ENCODE data around the gene FBXO24.

Gene FBXO24

DNA sequence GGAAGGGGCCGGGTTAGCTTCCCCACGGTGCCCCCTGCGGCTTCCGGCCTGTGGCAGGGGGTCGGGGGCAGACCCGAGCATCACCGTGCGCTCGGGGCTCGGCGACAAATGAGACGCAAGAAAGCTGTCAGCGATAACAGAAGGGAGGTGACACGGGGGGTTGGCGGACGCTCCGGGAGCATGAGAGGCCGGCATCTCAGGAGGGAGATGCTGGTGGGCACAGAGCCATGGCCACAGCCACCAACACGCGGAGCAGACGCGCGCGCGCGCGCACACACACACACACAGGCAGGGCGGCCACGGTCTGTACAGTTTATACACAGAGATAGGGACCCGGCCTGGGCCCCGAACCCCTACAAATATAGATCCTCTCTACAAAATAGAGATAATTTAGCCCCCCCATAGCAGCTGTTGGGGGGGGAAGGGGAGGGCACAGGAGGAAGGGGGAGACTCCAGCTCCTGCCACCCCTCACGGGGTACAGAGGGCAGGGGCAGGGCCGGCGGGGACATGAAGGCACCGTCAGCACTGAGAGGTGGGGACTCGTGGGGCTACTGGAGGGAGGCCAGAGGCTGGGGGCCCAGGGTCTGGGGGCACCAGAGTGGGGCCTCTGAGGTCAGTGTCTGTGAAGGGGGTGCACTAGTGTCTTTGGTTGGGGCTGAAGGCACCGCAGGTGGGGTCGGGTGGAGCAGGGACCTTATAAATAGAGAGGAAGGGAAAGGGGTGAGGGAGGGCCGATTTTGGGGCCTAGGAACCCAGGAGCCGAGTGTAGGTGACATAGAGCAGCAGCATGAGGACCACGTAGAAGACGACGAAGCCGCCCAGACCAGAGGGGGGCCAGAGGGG lies 11.5 kb upstream of the FBXO24 start:
- no peak for DNase-seq (ENCODE audit: low read depth)

DNA sequence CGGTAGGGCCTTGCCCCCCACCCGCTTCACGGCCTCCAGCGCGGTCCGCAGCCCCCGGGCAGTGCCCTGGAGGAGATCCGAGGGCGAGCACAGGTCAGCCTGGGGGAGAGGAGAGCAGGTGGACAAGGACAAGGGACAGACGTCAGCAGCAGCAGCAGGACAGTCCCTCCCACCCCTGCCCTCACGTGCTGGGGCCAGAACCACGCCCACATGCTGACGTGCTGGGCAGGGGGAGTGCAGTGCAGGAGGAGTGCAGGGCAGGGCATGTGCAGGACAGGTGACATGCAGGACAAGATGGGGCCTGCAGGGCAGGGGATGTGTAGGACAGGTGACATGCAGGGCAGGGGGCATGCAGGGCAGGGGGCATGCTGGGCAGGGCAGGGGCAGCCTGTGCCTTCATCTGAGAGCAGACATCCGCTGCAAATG lies 10.9 kb upstream of the FBXO24 start:
- DNase-seq (ENCODE audit: low read depth): no peak

DNA sequence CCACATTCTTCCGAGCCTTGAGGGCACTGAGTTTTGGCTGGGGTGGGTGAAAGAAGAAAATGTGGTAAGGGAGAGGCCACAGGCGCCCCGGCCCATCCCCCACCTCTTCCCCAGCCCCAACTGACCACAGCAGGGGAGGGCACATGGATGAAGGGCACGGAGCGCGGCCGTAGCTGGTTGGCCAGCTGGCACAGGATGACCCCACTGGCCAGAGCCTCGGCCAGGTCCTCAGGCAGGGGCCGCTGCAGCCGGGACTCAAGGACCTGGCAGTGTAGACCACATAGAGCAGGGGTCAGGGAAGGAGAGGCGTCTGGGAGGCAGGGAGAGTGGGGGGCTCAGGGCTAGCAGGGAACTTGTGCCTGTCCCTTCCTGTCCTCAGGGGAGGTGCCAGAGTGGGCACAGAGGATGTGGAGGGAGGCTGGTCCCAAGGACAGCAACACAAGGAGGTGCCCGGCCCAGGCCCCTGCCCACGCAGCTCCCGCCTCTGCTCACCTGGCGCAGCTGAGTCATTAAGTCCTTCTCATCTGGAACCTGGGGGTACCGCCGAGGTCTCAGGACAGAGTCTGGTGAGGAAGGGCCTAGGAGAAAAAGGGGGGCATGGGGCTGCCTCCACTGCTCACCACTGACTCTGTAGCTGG lies 10.3 kb upstream of the FBXO24 start:
- DNase-seq (ENCODE audit: low read depth): no peak

DNA sequence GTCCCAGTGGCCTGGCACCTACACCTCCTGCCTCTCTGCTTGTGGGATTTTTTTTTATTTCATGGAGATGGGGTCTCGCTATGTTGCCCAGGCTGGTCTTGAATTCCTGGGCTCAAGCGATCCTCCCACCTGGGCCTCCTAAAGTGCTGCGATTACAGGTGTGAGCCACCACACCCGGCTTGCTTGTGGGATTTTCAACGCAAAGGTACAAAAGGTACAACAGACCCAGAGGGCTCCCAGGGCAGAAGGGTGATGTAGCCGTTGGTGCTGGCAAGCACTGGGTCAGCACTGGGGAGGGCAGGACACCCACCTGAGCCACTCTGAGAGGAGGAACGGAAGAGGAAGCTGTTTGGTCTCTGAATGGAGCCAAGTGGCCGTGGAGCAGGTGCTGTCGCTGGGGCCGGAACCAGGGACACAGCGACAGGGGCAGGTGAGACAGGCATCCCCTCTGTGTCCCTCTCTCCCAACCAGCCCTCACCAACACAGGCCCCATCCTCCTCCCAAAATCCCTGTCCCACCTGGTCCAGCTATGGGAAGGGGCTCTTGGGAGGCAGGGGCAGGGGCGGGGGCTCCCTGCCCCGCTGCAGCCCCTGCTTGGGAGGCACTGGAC lies 9.6 kb upstream of the FBXO24 start:
- DNase-seq (ENCODE audit: low read depth): no peak

DNA sequence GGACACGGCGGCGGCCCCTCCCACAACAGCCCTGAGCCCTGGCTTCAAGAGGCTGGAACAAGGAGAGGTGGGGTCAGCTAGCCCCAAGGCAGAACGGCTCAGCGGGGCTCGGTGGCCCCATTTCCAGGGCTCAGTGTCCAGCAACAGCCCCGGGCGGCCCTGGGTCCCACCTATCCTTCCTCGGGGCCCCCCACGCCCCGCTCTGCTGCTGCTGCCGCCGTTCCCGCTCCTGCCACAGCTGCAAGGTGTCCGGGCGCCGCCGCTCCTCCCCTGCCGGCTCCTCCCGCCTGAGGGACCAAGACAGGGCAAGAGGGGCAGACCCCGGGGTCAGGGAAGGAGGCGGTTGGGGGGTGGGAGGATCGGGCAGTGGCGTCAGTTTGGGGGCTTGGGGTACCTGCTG lies 9.0 kb upstream of the FBXO24 start:
- no peak for DNase-seq (ENCODE audit: low read depth)

DNA sequence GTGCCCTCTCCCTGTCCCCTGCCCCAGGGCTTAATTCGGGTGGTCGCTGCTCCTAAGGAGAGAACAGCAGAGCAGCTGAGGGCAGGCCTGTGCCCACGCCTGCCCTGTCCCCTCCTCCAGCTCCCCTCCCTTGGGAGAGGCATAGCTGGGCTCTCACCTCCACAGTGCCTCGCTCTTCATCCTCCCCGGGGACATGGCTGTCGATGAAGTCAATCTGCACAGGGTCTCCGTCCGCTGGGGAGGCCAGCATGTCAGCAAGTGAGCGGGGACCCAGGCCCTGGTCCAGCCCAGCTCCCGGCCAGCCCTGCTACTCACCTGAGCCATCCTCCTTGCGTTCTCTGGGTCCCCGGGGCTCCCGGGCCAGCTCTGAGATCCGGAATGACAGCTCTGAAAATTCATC lies 8.6 kb upstream of the FBXO24 start:
- DNase-seq (ENCODE audit: low read depth): no peak

DNA sequence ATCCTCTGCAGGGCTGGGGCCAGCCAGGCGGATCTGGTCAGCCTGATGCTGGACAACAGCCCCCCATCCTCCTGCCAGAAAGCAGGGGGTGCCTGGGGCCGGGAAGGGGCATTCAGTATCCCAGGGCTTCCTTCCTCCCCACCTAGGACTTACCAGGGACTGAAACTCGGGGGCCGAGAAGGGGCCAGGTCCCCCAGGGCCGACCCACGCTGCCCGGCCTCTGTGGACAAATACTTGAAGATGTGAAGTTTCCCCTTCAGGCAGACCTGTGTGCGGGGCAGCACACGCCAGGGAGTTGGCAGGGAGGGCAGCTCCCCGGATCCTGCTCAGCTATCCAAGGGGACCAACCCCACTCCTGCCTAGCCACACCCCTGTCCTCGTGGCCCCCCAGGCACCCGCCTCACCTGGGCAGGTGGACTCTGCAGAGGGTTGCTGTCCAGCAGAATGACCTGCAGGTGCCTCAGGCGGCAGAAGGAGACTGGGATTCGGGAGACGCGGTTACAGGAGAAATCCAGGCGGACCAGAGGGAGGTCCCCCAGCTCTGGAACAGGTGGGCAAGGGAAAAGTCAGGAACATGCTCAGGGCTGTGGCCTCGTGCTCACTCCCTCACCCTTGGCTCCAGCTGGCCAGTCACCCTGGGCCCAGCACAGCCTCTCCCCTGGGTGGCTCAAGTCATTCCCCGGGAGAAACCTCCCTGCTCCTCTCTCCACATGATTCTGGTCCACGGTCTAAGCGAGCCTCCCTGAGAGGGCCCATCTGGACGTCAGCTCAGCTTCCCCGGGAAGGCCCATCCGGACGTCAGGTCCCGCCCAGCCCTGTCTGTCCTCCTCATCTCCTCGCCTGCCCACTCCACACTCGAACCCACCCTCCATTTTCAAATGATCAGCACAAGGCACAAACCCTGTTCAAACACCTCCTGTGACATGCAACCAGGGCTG lies 7.6 kb upstream of the FBXO24 start:
- DNase-seq (ENCODE audit: low read depth): no peak

DNA sequence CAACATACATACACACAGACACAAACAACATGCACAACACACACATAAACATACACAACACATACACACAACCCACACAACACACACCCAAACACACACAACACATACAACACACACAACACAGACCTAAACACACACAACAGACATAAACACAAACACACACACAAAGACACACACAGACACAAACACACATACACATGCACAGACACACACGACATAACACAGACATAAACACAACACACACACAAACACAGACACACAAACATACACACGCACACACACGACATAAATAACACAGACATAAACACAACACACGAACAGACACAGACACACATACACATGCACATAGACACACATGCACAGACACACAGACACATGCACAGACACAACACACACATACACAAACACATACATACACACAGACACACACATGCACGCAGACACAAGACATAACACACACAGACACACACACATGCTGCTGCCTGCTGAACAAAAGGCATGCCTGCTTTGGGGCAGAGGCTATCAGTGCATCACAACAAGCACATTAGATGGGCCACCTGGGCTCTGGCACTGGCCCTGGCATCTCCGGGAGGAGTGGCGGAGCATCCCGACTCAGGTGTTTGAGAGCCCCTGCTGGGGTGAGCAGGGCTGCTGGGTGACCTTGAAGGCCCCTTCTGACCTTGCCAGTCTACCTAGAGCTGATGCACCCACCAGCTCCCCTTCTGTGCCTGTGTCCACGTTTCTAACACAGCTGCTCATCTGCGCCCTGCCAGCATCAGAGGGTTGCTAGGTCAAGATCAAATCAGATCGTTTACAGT lies 5.5 kb upstream of the FBXO24 start:
- no peak for DNase-seq (ENCODE audit: low read depth)

DNA sequence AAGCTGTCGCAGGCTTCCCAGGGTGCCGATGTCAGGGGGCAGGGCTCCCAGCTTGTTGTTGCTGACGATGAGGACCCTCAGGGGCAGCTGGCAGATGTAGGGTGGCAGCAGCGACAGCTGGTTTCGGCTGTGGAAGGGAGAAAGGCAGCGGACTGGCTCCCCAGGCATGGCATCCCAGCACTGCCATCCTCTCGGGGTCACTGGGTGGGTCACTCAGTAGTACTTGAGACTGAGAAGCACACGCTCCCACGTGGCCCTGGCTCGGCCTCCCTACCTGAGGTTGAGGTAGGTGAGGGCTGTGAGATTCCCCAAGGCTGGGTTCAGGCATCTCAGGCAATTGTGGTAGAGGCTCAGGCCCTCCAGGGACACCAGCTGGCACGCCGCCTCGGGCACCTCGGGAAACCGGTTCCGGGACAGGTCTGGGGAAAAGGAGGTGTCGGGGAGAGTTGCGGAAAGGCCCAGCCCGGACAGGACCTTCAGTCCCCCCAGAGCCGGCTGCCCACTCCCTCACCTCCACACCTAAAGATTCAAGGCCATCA lies 4.0 kb upstream of the FBXO24 start:
- no peak for DNase-seq (ENCODE audit: low read depth)

DNA sequence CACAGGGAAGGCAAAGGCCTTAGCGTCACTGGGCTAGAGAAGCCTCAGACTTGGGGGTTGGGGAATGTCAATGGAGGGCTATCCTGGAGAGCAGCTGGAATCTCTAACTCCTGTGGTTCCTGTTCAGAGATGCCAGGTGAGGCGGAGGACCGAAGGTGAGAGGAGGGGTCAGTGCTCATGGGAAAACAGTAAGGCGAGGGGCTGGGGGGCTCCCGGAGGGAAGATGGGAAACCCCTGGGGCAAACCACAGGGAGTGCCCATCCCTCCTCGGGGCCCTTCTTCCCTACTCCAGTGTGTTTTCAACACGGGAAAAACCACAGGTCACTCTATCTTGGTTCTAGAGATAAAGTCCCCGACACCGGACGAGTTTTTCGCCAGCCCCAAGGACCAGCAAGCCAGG lies 3.5 kb upstream of the FBXO24 start:
- no peak for DNase-seq (ENCODE audit: low read depth)

DNA sequence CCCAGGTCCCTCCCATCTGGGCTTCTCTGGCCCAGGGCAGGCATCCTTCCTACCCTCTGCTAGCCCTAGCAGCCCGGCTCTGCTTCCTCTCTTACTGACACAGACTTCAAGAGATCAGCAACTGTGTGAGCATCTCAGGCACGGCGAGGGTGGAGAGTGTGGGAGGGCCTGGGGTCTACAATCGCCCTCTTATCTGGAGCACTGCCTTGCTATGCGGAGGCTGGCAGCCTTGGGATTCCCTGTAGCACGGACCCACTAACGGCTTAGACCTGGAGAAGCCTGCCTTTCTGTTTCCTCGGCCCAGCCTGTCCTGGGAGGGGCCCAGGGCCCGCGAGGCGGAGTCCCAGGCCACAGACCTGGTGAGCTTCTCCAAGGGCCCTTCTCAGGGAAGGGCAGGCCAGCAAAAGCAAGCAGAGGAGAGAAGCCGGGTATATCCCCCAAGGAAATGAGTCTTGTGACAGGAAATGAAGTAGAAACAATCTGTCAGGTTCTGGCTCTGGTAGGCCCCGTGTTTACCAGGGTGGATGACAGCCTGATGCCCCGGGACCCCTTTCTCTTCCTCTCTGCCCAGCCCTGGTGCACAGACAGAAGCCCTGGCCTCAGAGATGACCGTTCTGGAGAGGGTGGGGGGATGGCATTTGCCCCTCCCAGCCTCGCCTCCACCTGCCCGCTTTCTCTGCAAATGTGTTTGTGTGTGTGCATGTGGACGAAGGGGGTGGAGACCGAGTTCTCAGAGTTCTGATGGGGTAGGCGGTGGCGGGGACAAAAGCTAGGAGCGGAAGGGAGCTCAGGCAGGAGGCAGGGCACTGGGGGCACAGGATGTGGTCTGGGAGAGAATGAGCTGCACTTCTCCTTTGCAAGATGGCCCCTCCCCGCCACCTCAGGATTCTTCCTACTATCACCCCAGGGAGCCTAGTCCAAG lies 2.7 kb upstream of the FBXO24 start:
- peak; percentile 54 for DNase-seq (ENCODE audit: low read depth)

DNA sequence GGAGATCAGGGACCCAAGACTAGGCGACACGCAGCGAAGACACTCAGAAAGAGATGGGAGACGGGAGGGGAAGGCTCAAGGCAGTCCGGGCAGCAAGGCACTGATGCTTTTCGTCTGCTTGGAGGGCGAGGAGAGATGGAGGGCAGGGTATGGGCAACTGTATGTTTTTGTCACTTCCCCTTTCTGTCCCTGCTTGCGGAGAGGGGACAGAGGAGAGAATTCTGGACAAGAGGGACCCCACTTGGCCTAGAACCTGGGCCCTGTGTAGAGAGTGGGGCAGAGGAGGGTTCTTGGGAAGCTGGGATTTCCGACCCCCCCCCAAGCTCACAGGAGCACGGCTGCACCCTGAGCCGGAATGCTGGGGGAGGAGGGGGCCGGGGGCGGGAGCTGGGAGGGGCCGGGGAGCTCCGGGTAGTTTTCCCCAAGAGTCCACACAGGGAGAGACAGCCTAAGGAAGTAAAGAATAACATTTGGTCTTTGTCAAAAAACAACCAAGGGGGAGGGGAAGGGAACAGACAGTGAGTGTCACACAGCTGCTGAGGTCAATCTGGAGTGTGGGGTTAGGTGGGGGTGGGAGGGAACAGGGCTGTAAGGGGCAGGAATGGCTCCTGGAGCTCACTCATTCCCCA lies 2.0 kb upstream of the FBXO24 start:
- DNase-seq (ENCODE audit: low read depth): no peak

DNA sequence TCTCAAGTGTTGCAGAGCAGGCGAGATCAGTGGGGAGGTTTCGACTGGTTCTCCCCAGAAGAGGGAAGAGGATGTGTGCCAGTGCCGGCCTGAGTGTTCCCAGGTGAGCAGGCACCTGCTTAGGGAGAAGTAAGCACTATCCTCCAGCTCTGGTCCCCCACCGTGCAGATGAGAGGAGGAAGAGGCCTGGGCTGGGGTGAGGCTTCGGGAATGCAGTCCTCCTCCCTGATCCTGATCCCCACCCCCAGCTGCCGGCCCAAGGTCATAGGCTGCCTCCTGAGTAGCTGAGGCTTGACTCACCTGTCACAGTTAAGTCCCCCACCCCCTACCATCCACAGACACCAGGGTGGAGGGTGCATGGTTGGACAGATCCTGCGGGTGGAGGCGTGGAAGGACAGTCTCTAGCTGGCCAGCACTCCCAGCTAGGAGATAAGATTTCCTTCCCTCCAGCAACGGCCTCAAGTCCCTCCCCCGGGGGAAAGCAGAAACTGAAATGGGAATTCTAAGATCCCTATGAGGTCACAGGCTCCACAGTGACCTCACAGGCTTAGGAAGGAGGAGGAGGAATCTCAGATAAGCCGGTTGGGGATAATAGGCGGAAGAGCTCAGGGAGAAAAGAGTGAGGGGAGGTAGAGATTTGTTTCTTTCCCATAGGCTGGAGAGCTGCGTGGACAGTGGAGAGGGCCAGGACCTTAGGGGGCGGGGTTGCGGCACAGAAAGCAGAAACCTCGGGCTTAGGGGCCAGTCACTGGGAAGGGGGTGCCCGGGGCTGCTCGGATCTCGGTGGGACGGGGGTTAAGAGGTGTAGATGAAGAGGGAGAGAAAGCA lies 1.2 kb upstream of the FBXO24 start:
- DNase-seq (ENCODE audit: low read depth): peak; percentile 70

DNA sequence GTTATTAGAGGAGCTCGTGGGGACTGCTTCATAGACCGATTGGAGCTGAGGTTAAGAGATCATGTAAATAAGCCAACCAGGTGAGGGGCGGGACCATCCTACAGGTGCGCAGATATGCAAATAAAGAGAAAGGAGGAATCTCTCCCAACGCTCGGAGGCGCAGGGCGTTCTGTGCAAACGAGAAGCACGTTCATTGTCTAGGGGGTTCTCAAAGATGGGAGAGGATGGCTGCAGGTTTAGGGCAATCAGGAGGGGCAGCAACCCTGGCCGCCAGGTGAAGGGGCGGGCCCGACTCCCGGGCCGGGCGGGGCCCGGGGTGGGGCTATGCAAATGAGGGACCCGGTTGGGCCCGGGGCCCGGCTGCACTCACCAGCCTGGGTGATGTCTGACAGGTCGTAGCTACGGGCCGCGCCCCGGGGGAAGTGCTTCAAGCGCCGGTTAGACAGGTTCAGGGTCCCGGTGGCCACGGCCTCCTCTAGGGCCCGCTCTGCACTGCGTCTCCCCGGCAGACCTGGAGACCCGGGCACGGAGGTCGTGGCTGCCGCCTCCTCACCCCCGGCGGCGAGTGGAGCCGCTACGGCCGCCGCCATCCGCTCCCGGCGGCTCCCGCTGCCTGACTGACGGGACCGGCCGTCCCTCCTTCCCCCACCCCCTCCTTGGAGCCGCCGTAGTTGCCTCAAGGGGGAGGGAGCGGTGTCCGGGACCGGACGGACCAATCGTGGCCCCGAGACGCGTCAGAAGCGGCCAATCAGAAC lies 440 bp upstream of the FBXO24 start, which contains the start of gene LRCH4:
LRCH4 (minus strand) TSS at position 619 of the 755 bp plus-strand sequence; CDS start at position 590, 29 bp downstream.
- peak; percentile 45 for DNase-seq (ENCODE audit: low read depth)

DNA sequence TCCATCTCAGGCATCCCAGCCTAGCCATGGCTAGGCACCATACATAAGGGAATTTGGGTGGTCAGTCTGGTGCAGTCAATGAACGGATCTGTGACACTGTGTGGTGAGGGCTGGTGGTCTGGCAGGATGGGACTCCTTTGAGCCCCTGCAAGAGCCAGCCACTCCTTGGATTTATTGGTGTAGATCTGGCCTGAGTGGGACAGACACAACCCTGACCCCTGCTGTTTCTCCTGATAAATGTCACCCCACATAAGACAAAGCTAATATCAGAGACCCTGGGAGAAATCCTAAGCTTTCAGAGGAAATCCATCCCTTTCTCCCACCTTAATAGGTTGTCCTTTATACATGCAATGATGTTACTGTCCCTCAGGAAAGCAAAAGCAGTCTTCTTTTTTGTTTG lies 2.3 kb downstream of the FBXO24 start:
- peak; percentile 59 for DNase-seq (ENCODE audit: low read depth)

DNA sequence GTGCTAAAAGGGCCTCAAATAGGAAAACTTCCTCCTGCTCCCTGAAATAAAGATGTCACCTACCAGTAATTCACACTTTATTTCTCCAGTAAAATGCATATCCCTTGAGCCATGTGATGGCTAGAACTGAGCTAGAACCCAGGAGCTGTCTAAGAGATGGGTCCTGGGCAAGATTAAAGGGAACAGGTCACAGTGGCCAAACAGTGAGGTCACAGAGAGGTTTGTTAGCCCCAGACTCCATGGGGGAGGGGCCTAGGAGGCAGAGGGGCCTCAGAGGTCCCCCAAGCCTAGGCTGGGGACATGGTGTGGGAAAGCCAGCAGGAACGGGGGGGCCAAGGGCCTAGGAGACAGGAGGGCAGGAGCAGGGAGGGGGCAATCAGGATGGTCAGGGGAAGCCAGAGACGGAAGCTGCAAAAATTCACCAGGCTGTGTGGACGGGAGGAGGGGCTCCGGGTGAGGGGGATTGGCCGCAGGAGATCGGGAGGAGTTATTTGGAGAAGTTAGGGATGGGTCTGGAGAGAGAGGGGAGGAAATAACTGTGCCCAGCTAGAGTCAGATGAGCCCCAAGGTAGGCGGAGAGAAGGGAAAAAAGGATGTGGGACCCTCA lies 3.3 kb downstream of the FBXO24 start:
- no peak for DNase-seq (ENCODE audit: low read depth)

DNA sequence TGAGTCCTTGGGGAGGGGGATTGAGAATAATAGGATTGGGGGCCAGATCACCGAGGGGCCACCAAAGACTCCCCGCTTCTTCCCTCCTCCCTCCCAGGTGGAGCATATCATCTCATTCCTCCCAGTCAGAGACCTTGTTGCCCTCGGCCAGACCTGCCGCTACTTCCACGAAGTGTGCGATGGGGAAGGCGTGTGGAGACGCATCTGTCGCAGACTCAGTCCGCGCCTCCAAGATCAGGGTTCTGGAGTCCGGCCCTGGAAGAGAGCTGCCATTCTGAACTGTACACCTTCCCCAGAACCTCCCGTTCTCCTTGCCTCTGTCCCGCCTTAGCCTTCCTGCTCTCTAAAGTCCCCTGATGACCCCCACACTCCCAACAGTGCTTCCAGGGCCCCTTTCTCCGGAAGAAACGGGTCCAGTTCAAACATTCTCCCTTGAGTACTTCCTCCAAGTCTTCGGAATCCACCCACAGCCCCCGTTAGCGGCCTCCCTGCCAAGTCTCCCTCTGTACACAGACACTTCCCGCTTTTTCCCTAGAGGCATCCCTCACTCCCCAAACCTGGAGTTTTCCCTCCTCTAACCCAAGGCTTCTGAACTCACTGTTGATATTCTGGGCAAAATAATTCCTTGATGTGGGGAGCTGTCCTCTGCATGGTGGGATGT lies 4.1 kb downstream of the FBXO24 start:
- DNase-seq (ENCODE audit: low read depth): no peak

Measured in ELR (cell line).